SJCRH30 (cell line): Measurements from ENCODE around the gene TNS3. TPM values are rescaled to one million over a fixed set of nuclear protein-coding genes. Genes with fewer than 3 reads are reported as not detected.
A peak's percentile ranks its signal among the peaks of the same experiment; 100 is the strongest.
"Not testable (repeated sequence)": the region's sequence is repeated elsewhere in the genome, so short reads cannot be mapped to it uniquely, and the experiment has no call there.

ENCODE experiments used
- DNase-seq, 2 experiments: peaks; one replicate each; pipeline ENCODE4 v3.0.0-alpha.2; 2015 to 2020
- H3K27ac ChIP-seq: fragments of 250-450 bp; sonication (Bioruptor Pico); 2 replicates; pipeline ENCODE4 v1.5.1; 2020; ENCODE audit warnings: mild to moderate bottlenecking, moderate library complexity
- H3K27me3 ChIP-seq: fragments of 250-450 bp; sonication (Bioruptor Pico); 2 replicates; pipeline ENCODE4 v1.5.1; 2020; ENCODE audit warnings: mild to moderate bottlenecking, moderate library complexity
- H3K36me3 ChIP-seq: fragments of 250-450 bp; sonication (Bioruptor Pico); 2 replicates; pipeline ENCODE4 v1.5.1; 2020; ENCODE audit warnings: mild to moderate bottlenecking, moderate library complexity
- H3K4me1 ChIP-seq: fragments of 250-450 bp; sonication (Bioruptor Pico); 2 replicates; pipeline ENCODE4 v1.5.1; 2020; ENCODE audit warnings: mild to moderate bottlenecking, moderate library complexity
- H3K4me3 ChIP-seq: fragments of 250-450 bp; sonication (Bioruptor Pico); 2 replicates; pipeline ENCODE4 v1.5.1; 2020; ENCODE audit warnings: mild to moderate bottlenecking, moderate library complexity
- H3K9me3 ChIP-seq: fragments of 250-450 bp; sonication (Bioruptor Pico); replicated peaks from 2 replicates; pipeline ENCODE4 v1.5.1; 2020; ENCODE audit warnings: mild to moderate bottlenecking, moderate library complexity
- total RNA-seq: library from RNA; depleted of rRNA; stranded (reverse); fragments of >200 nt; shearing (Covaris generic); gene quantifications from 2 replicates; pipeline ENCODE4 v1.2.3, GENCODE V29; 2014

The TNS3 gene
- total RNA-seq, 1 experiment from 2014 or later, result 65.1 TPM

GRCh38 chr7:47610506-47611044 is 28.7 kb upstream of the TNS3 start:
- H3K4me3 ChIP-seq, result no peak overlapping the region

DNA sequence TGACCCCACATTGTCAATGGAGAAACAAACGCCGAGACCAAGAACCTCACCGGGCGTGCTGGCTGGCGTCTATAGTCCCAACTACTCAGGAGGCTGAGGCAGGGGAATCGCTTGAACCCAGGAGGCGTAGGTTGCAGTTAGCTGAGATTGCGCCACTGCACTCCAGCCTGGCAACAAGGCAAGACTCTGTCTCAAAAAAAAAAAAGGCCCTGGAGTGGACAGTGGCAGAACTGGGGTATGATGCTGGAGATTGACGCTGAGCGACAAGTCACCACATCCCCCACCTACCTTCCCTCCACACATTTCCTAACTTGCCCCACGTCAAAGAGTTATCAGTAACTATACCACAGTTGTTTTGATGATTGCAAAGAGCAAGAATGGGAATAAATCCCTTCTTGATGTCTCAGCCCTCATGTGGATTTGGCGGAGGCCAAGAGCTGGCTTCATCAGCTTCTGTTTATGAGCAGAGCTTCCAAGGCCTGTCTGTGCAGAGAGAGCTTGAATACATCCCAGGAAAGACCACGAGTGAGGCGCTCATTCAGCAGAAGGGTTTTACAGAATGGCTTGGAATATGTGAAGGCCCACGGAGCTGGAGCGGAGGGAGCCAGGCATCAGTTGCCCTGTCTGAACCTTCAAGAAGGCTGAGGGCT is 28.0 kb upstream of the TNS3 start:
- H3K27me3 ChIP-seq, result no peaks in the 10 kb centered on the region
- H3K4me1 ChIP-seq, result peaks cover 9% of the 10 kb centered on the region; the same call in 1 of the 2 replicates
- DNase-seq, result no peak
- H3K36me3 ChIP-seq, result no peaks in the 10 kb centered on the region
- H3K9me3 ChIP-seq, result no peaks in the 10 kb centered on the region
- H3K27ac ChIP-seq, result no peak overlapping the region
- H3K4me3 ChIP-seq, result no peak overlapping the region

More at GRCh38 chr7:47610506-47611044, 28.7 kb upstream of the TNS3 start:
- H3K27ac ChIP-seq, result no peak overlapping the region
- H3K36me3 ChIP-seq, result no peaks in the 10 kb centered on the region
- no peaks in the 10 kb centered on the region for H3K27me3 ChIP-seq
- no peaks in the 10 kb centered on the region for H3K9me3 ChIP-seq
- peaks cover 5% of the 10 kb centered on the region; the same call in 1 of the 2 replicates for H3K4me1 ChIP-seq
- peak in 1 of 2 experiments; percentile 50 for DNase-seq

- not testable (repeated sequence) for H3K27ac ChIP-seq, H3K9me3 ChIP-seq, H3K27me3 ChIP-seq, H3K36me3 ChIP-seq, H3K4me3 ChIP-seq, DNase-seq
- H3K4me1 ChIP-seq, result peaks cover 18% of the 10 kb centered on the region
Observed at GRCh38 chr7:47606593-47607046, 24.7 kb upstream of the TNS3 start.

DNA sequence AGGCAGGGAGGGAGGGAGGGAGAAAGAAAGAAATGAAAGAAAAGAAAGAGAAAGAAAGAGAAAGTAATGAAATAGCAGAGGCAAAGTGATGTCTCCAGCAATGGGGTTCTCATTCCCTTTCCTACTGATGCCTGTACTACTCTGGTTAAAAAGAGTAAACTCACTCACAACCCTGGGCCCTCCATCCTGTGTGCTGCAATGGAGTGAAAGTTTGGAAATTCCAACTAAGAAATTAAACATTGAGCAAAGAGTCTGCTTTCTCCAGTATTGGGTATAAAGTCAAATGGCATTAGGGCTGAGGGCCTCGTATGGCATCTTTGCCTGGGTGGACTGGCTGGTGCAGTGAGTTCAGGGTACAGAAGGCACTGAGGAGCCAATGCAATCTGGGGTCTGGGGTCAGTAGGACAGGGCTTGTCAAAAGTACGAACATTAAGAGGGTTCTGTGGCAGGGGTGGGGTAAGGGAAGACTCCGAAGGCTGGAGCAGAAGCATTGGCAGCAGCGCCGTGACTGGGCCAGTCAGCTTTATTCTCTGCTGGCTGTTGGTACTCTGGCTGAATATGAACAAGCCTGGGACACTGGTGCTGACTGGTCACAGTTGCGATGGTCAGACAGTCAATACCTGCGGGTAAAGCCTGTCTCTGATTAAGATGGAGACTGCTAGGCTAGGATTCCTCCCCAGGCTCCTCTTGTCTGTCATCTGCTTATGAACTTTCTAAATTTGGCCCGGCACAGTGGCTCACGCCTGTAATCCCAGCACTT is 24.1 kb upstream of the TNS3 start:
- DNase-seq, result no peak
- Histone ChIP-seq H3K36me3 (no peaks in the 10 kb centered on the region), H3K4me1 (peaks cover 25% of the 10 kb centered on the region), H3K9me3 (no peaks in the 10 kb centered on the region), H3K27ac (no peak overlapping the region), H3K27me3 (no peaks in the 10 kb centered on the region), H3K4me3 (no peak overlapping the region)

DNA sequence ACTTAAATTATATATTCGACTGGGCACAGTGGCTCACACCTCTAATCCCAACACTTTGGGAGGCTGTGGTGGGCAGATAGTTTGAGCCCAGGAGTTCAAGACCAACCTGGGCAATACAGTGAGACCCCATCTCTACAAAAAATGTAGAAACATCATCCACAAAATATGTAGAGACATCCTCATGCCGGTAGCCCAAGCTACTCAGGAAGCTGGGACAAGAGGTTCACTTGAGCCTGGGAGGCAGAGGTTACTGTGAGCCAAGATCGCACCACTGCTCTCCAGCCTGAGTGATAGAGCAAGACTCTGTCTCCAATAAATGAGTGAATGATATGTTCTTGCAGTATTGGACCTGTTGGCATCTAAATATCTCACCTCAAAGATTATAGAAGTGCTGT is 22.6 kb upstream of the TNS3 start:
- H3K27ac ChIP-seq, result peak overlapping the region; percentile 4; the same call in 1 of the 2 replicates
- peaks cover 3% of the 10 kb centered on the region; the same call in 1 of the 2 replicates for H3K9me3 ChIP-seq
- no peaks in the 10 kb centered on the region for H3K27me3 ChIP-seq
- H3K4me3 ChIP-seq, result no peak overlapping the region
- H3K36me3 ChIP-seq, result no peaks in the 10 kb centered on the region
- H3K4me1 ChIP-seq, result peaks cover 27% of the 10 kb centered on the region
- DNase-seq, result no peak

DNA sequence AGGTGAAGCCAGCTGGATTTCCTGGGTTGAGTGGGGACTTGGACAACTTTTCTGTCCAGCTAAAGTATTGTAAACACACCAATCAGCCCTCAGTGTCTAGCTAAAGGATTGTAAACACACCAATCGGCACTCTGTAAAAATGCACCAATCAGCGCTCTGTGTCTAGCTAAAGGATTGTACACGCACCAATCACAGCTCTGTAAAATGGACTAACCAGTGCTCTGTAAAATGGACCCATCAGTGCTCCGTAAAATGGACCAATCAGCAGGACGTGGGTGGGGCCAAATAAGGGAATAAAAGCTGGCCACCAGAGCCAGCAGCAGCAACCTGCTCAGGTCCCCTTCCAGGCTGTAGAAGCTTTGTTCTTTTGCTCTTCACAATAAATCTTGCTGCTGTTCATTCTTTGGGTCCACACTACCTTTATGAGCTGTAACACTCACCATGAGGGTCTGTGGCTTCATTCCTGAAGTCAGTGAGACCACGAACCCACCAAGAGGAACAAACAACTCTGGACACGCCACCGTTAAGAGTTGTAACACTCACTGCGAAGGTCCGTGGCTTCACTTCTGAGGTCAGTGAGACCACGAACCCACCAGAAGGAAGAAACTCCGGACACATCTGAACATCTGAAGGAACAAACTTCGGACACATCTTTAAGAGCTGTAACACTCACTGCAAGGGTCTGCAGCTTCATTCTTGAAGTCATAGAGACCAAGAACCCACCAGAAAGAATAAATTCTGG is 21.8 kb upstream of the TNS3 start:
- peaks cover 27% of the 10 kb centered on the region for H3K4me1 ChIP-seq
- DNase-seq, H3K9me3 ChIP-seq, H3K27me3 ChIP-seq, H3K36me3 ChIP-seq, H3K27ac ChIP-seq, H3K4me3 ChIP-seq: not testable (repeated sequence)

- Histone ChIP-seq H3K27me3 (no peaks in the 10 kb centered on the region), H3K4me3 (no peak overlapping the region), H3K36me3 (no peaks in the 10 kb centered on the region), H3K9me3 (peaks cover 7% of the 10 kb centered on the region; the same call in 1 of the 2 replicates), H3K4me1 (peaks cover 27% of the 10 kb centered on the region), H3K27ac (no peak overlapping the region)
- no peak for DNase-seq
Observed at GRCh38 chr7:47602272-47603004, 20.5 kb upstream of the TNS3 start.

DNA sequence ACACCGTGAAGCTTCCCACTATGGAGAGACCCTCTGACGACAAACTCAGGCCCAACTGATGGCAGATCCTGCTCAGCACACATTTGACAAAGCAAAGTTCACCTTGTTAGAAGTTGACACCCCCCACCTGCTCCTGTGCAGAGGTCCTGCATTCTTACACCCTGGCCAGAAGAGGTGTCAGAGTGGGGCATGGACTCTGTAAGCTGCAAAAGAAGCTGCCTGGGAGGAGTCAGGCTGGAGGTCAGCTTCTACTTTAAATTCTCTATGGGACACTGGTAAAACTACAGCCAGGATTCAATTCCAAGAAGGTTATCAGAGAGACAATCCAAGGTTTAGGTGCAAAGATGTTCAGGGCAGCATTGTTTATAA is 20.0 kb upstream of the TNS3 start:
- Histone ChIP-seq H3K27me3 (no peaks in the 10 kb centered on the region), H3K4me1 (peaks cover 27% of the 10 kb centered on the region), H3K27ac (no peak overlapping the region), H3K4me3 (no peak overlapping the region), H3K36me3 (no peaks in the 10 kb centered on the region), H3K9me3 (peaks cover 12% of the 10 kb centered on the region; the same call in 1 of the 2 replicates)
- DNase-seq, result no peak

DNA sequence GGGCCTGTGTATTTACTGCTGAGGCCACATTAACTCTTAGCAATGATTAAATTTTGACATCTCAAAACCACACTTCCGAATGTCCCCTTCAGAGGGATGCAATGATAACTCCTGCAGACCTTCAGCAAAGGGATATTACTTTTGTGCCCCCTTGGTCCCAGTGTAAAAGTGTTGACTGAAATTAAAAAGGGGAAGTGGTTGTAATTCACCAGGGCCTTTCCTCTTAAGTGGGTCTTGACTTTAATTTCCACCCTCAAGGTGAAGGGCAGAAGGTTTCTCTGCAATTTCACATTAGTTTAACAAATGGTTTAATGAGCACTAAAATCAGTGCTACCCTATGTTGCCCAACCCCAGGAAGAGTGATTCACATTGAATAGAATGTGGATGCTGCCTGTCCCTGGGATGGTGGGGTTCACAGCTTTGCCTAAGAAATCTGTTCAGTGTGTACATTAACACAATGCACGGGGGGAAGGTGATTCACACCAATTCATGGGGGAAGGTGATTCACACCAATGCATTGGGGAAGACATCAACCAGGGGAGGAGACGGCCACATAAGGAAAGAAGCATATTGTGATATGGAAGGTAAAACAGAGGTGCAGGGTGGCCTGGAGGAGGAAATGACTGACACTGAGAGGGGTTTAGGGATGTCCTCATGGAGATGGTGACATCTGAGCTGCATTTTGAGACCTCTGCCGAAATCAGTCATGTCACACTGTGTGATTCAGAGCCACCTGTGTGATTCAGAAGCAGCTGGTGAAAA is 19.4 kb upstream of the TNS3 start:
- peak in 1 of 2 experiments; percentile 43 for DNase-seq
- no peak overlapping the region; the same call in 1 of the 2 replicates for H3K27ac ChIP-seq

DNA sequence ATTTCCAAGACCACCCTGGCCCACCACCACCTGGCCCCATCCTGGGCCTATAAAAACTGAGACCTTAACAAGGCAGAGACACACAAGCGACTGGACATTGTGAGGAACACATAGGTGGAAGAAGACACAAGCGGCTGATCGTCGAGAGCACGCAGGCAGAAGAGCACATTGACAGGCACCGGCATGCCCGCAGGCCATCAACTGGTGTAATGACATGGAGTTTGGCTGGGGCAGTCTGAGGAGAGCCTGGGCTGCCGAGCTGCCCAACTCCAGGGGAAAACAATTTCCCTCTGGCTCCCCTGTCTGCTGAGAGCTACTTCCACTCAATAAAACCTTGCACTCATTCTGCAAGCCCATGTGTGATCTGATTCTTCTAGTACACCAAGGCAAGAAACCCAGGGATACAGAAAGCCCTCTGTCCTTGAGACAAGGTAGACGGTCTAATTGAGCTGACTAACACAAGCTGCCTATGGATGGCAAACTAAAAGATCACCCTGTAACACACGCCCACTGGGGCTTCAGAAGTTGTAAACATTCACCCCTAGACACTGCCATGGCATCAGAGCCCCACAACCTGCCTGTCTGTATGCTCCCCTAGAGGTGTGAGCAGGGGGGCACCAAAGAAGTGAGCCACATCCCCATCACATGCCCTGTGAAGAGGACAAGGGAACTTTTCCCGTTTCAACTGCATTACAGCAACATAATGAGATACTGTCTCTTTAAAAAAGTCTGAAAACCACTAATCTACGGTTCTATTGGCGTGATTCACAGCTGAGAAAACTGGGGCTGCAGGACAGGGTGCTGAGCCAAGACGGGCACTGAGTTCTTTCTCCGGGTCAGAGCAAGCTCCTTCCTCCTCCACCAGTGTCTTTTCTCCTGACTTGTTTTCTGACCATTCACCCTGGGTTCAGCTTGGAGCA is 18.5 kb upstream of the TNS3 start:
- Histone ChIP-seq H3K9me3 (peaks cover 13% of the 10 kb centered on the region), H3K4me3 (peak overlapping the region; percentile 1; the same call in 1 of the 2 replicates), H3K4me1 (peaks cover 27% of the 10 kb centered on the region), H3K27me3 (no peaks in the 10 kb centered on the region), H3K36me3 (no peaks in the 10 kb centered on the region), H3K27ac (no peak overlapping the region; the same call in 1 of the 2 replicates)
- DNase-seq, result peak in 1 of 2 experiments; percentile 62

More for the DNA sequence above, 19.4 kb upstream of the TNS3 start:
- Histone ChIP-seq H3K9me3 (peaks cover 13% of the 10 kb centered on the region; the same call in 1 of the 2 replicates), H3K4me3 (peak overlapping the region; percentile 1; the same call in 1 of the 2 replicates), H3K4me1 (peaks cover 27% of the 10 kb centered on the region), H3K27me3 (no peaks in the 10 kb centered on the region), H3K36me3 (no peaks in the 10 kb centered on the region)

- peaks cover 19% of the 10 kb centered on the region for H3K4me1 ChIP-seq
- H3K9me3 ChIP-seq, result peaks cover 13% of the 10 kb centered on the region
- no peaks in the 10 kb centered on the region for H3K27me3 ChIP-seq
- no peaks in the 10 kb centered on the region for H3K36me3 ChIP-seq
- no peak overlapping the region for H3K4me3 ChIP-seq
- H3K27ac ChIP-seq, result no peak overlapping the region
- DNase-seq, result no peak
Observed at GRCh38 chr7:47597379-47597778, 15.5 kb upstream of the TNS3 start.

DNA sequence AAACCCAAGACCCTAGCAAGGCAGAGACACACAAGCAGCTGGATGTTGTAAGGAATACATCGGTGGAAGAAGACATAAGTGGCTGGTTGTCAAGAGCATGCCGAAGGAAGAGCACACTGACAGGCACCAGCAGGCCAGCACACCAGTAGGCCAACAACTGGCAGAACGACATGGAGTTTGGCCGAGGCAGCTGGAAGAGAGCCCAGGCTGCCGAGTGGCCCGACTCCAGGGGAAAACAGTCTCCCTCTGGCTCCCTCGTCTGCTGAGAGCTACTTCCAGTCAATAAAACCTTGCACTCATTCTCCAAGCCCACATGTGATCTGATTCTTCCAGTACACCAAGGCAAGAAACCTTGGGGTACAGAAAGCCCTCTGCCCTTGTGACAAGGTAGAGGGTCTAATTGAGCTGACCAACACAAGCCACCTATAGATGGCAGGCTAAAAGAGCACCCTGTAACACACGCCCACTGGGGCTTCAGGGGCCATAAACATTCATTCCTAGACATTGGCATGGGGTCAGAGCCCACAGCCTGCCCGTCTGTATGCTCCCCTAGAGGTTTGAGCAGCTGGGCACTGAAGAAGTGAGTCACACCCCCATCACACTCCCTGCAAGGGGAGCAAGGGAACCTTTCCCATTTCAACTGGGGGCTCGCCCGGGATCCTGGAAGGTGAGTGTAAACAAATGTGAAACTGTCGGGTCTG is 14.7 kb upstream of the TNS3 start:
- H3K9me3 ChIP-seq, result peaks cover 13% of the 10 kb centered on the region
- peaks cover 19% of the 10 kb centered on the region for H3K4me1 ChIP-seq
- no peak overlapping the region for H3K4me3 ChIP-seq
- H3K36me3 ChIP-seq, result no peaks in the 10 kb centered on the region
- no peaks in the 10 kb centered on the region for H3K27me3 ChIP-seq
- no peak overlapping the region for H3K27ac ChIP-seq
- peak in 1 of 2 experiments; percentile 52 for DNase-seq
